LNCaP clone FGC (cell line): ENCODE data around the gene LORICRIN.

Source experiments
- DNase-seq: peaks from one replicate; pipeline ENCODE4 v3.0.0-alpha.2; 2011; ENCODE audit warnings: low read depth
- H3K4me3 ChIP-seq: 2 replicates; pipeline ENCODE4 v1.5.1; 2011; ENCODE audit warnings: mild to moderate bottlenecking, low read depth, low read length, control low read depth
- TF ChIP-seq, protein P1 (sequence below): IDR thresholded peaks from 2 replicates; pipeline ENCODE4 v1.5.1; 2012; ENCODE audit warnings: mild to moderate bottlenecking; ENCODE audit not compliant: control insufficient read depth, insufficient read depth; ENCODE audit errors: extremely low read depth

The LORICRIN gene

DNA sequence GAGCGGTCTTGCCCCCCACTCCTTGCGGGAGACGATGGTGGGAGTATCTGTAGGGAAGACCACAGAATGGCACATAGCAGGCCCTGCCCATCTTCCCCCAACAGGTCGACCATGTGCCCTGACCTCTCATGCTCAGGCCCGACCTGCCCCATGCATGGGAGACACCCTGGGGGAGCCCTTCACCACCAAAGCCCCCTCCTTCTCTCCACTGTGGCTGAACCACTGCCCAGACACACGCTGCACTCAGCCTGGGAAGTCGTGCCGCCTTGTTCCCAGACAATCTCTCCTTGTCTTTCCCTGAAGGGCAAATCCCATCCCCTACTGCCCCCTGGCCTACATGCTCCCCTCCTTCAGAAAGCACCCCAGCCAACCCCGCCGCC lies 47.7 kb downstream of the LORICRIN start:
- TF ChIP-seq, protein P1, sequence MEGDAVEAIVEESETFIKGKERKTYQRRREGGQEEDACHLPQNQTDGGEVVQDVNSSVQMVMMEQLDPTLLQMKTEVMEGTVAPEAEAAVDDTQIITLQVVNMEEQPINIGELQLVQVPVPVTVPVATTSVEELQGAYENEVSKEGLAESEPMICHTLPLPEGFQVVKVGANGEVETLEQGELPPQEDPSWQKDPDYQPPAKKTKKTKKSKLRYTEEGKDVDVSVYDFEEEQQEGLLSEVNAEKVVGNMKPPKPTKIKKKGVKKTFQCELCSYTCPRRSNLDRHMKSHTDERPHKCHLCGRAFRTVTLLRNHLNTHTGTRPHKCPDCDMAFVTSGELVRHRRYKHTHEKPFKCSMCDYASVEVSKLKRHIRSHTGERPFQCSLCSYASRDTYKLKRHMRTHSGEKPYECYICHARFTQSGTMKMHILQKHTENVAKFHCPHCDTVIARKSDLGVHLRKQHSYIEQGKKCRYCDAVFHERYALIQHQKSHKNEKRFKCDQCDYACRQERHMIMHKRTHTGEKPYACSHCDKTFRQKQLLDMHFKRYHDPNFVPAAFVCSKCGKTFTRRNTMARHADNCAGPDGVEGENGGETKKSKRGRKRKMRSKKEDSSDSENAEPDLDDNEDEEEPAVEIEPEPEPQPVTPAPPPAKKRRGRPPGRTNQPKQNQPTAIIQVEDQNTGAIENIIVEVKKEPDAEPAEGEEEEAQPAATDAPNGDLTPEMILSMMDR, result no peak
- DNase-seq, result no peak
- H3K4me3 ChIP-seq, result no peak overlapping the region

DNA sequence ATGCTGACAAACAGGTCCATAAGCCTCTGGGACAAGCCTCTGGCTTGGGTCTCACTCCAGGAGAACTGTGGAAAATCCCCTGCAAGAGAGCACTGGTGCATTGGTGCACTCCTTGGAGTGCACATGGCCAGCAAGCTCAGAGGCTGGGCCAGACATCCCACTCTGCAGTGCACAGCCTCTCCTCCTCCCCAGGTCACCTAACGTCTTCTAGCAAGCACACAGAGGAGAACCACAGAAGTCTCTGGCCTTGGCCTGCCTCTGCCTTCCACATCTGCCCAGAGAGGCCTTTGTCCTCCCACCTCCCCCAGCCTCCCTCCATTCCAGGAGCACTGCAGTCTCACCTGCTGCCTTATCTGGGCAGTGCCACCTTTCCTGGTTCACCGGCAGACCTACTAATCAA lies 49.1 kb downstream of the LORICRIN start:
- no peak for DNase-seq
- no peak overlapping the region for H3K4me3 ChIP-seq
- TF ChIP-seq, protein P1, result no peak

DNA sequence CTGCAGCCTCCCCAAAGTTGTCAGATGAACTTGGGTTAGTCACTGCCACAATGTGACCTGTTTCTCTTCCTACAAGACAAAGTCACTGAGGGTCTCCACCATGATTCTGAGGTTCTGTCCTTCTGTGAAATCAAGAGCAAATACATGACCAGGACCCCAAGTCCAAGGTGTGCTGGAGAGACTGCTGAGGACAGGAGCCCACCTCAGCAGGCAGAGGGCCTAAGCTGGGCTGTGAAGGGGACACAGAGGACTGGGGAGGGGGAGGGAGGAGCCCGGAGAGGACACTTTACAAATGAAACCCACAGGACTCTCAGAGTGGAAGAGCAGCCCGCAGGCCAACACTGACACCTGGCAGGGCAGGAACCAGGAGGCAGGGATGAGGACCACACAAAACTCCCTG lies 50.0 kb downstream of the LORICRIN start:
- TF ChIP-seq, protein P1, result no peak
- H3K4me3 ChIP-seq, result no peak overlapping the region
- DNase-seq, result no peak

GRCh38 chr1:153310526-153310925 lies 51.0 kb downstream of the LORICRIN start:
- TF ChIP-seq, protein P1, result no peak
- no peak for DNase-seq
- H3K4me3 ChIP-seq, result no peak overlapping the region
